ENCODE results near the gene CACNA1I.

CACNA1I gene

DNA sequence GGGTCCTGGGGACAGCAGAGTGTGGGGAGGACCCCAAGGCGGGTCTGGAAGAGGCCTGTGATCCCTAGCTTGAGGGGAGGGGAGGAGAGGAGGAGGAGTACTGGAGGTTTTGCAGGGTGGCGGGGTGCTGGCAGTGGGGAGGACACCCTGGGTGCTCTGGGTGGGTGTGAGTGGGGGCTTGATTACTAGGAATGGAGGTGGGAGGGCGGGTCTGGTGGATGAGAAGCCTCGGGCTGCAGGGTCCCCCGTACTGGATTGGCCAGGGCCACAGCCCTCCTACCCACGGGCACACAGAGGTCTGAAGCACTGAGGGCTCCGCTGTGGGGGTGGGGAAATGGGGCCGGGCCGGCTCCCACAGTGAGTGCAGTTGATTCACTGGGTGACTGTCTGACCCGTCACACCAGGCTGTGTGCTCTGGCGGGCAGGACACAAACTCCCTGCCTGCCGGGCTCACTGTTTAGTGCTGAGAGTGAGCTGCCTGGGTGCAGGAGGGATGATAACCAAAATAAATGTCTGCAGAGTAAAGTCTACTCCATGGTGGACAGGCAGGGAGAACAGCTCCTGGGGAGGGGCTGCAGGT, 114.2 kb downstream of the CACNA1I start:
- H3K27me3 ChIP-seq (replicated peaks; ENCODE audit: control insufficient read depth, insufficient read depth, low read length): peaks cover 7% of the 10 kb centered on the region
- no peak for DNase-seq (ENCODE audit: extremely low read depth, insufficient read length)
- H3K36me3 ChIP-seq (ENCODE audit: control insufficient read depth, insufficient read depth, low read length): no peaks in the 10 kb centered on the region
- no peak overlapping the region for H3K4me3 ChIP-seq (replicated peaks; ENCODE audit: low read depth, low read length)
- TF ChIP-seq, protein P1, sequence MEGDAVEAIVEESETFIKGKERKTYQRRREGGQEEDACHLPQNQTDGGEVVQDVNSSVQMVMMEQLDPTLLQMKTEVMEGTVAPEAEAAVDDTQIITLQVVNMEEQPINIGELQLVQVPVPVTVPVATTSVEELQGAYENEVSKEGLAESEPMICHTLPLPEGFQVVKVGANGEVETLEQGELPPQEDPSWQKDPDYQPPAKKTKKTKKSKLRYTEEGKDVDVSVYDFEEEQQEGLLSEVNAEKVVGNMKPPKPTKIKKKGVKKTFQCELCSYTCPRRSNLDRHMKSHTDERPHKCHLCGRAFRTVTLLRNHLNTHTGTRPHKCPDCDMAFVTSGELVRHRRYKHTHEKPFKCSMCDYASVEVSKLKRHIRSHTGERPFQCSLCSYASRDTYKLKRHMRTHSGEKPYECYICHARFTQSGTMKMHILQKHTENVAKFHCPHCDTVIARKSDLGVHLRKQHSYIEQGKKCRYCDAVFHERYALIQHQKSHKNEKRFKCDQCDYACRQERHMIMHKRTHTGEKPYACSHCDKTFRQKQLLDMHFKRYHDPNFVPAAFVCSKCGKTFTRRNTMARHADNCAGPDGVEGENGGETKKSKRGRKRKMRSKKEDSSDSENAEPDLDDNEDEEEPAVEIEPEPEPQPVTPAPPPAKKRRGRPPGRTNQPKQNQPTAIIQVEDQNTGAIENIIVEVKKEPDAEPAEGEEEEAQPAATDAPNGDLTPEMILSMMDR (IDR thresholded peaks at IDR 0.05; ENCODE audit: insufficient read depth, low read length, poor library complexity, severe bottlenecking): no peak

GRCh38 chr22:39685336-39686177, 115.0 kb downstream of the CACNA1I start:
- no peak for DNase-seq (ENCODE audit: extremely low read depth, insufficient read length)
- Histone ChIP-seq H3K4me3 (replicated peaks; ENCODE audit: low read depth, low read length) (no peak overlapping the region), H3K36me3 (ENCODE audit: control insufficient read depth, insufficient read depth, low read length) (no peaks in the 10 kb centered on the region), H3K27me3 (replicated peaks; ENCODE audit: control insufficient read depth, insufficient read depth, low read length) (peaks cover 7% of the 10 kb centered on the region)
- TF ChIP-seq, protein P1 (IDR thresholded peaks at IDR 0.05; ENCODE audit: insufficient read depth, low read length, poor library complexity, severe bottlenecking): no peak

DNA sequence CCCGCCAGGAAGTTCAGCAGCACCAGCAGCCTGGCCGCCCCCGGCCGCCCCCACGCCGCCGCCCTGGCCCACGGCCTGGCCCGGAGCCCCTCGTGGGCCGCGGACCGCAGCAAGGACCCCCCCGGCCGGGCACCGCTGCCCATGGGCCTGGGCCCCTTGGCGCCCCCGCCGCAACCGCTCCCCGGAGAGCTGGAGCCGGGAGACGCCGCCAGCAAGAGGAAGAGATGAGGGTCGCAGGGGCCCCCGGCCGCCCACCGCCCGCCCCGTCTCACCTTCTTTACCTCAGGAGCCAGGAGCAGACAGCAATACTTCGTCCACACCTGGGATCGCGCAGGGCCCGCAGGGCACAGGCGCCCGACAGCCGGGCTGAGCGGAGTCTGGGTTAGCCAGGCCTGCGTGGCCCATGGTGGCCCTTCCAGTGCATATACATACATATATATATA, 115.6 kb downstream of the CACNA1I start:
- TF ChIP-seq, protein P1 (IDR thresholded peaks at IDR 0.05; ENCODE audit: insufficient read depth, low read length, poor library complexity, severe bottlenecking): no peak
- no peak overlapping the region for H3K4me3 ChIP-seq (replicated peaks; ENCODE audit: low read depth, low read length)
- peaks cover 7% of the 10 kb centered on the region for H3K27me3 ChIP-seq (replicated peaks; ENCODE audit: control insufficient read depth, insufficient read depth, low read length)
- no peaks in the 10 kb centered on the region for H3K36me3 ChIP-seq (ENCODE audit: control insufficient read depth, insufficient read depth, low read length)
- DNase-seq (ENCODE audit: extremely low read depth, insufficient read length): no peak

GRCh38 chr22:39686776-39687525, 116.4 kb downstream of the CACNA1I start:
- Histone ChIP-seq H3K4me3 (replicated peaks; ENCODE audit: low read depth, low read length) (no peak overlapping the region), H3K27me3 (replicated peaks; ENCODE audit: control insufficient read depth, insufficient read depth, low read length) (peaks cover 7% of the 10 kb centered on the region), H3K36me3 (ENCODE audit: control insufficient read depth, insufficient read depth, low read length) (no peaks in the 10 kb centered on the region)
- TF ChIP-seq, protein P1 (IDR thresholded peaks at IDR 0.05; ENCODE audit: insufficient read depth, low read length, poor library complexity, severe bottlenecking): no peak
- no peak for DNase-seq (ENCODE audit: extremely low read depth, insufficient read length)

- DNase-seq (ENCODE audit: extremely low read depth, insufficient read length): no peak
- Histone ChIP-seq H3K27me3 (replicated peaks; ENCODE audit: control insufficient read depth, insufficient read depth, low read length) (peaks cover 5% of the 10 kb centered on the region; the same call in 1 of the 2 replicates), H3K36me3 (ENCODE audit: control insufficient read depth, insufficient read depth, low read length) (no peaks in the 10 kb centered on the region), H3K4me3 (replicated peaks; ENCODE audit: low read depth, low read length) (no peak overlapping the region)
- TF ChIP-seq, protein P1 (IDR thresholded peaks at IDR 0.05; ENCODE audit: insufficient read depth, low read length, poor library complexity, severe bottlenecking): no peak
These were observed 117.7 kb downstream of the CACNA1I start for GRCh38 chr22:39688186-39688785.
